IPS-11a (cell line): Measurements from ENCODE around the gene DSCAML1.

Experiments
- H3K4me3 ChIP-seq: one replicate; pipeline ENCODE4 v1.5.1; 2013; ENCODE audit warnings: low read depth, low read length, control low read depth

Gene DSCAML1

GRCh38 chr11:117441146-117441975 lies 355.7 kb downstream of the DSCAML1 start:
- H3K4me3 ChIP-seq: no peak overlapping the region

- no peak overlapping the region for H3K4me3 ChIP-seq
Measured at GRCh38 chr11:117440258-117440657, 356.8 kb downstream of the DSCAML1 start.

- no peak overlapping the region for H3K4me3 ChIP-seq
Measured at GRCh38 chr11:117439256-117439655, 357.8 kb downstream of the DSCAML1 start.

- no peak overlapping the region for H3K4me3 ChIP-seq
Measured at GRCh38 chr11:117438371-117439000, 358.5 kb downstream of the DSCAML1 start.

DNA sequence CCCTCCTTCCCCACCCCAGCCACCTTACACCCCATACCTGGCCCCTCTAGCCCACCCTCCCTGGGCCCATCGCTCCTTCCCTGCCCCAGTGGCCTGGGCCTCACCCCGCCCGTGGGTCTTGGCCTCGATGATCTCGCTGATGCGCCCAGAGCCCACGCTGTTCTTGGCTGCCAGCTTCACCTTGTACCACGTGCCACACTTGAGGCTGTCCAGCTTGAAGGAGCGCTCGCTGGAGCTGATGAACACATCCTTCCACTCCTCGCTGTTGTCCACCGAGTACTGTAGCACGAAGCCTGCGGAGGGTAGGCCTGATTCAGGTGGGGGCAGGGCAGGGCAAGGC lies 359.3 kb downstream of the DSCAML1 start:
- H3K4me3 ChIP-seq: no peak overlapping the region

DNA sequence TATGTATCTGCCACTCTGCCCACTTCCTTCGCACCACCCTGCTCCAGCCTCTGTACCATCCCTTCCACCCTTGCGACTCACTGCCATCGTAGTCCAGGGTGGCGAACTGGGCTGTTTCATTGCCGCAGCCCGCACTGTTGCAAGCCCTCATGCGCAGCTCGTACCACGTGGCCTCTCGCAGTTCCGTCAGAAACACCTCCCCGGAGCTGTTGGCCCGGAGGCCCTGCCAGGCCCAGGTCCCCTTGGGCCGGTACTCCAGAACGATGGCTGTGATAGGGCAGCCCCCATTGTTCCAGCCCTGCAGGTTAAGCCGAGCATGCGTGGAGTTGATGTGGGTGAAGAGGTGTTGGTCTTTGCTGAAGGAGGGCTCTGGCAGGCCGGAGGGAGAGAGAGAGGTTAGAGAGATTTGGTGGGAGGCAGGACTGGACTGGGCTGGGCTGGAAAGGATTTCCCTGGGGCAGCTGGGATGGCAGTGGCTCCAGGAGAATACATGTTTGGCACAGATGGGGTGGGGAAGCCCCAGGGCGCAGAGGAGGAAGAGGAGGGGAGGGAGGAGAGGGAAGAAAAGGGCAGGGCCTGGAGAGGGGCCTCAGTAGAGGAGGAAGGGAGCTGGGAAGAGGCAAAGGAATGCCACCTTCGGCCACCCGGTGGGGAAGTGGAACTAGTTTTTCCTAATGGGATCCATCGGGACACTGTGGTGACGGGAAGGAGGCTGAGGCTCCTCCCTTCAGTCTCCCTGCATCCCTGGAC lies 359.8 kb downstream of the DSCAML1 start:
- H3K4me3 ChIP-seq: no peak overlapping the region

DNA sequence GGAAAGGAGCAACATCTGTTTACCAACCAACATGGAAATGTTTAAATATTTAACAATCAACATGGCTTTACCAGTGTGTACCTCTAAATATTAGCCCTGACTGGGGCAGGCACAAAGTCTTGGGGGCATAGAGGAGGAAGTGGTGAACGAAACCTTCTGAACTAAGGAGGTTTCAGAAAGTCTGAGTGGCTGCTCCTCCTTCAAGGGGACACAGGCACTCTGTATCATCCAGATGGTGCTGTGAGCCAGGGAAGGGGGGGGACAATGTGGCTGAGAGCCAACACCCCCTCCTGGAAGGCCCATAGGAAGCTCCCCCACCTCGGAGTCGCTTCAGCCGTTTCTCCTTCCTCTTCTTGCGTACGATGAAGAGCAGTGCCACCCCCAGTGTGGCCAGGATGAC lies 361.7 kb downstream of the DSCAML1 start:
- no peak overlapping the region for H3K4me3 ChIP-seq

GRCh38 chr11:117434481-117434880 lies 362.5 kb downstream of the DSCAML1 start:
- no peak overlapping the region for H3K4me3 ChIP-seq

DNA sequence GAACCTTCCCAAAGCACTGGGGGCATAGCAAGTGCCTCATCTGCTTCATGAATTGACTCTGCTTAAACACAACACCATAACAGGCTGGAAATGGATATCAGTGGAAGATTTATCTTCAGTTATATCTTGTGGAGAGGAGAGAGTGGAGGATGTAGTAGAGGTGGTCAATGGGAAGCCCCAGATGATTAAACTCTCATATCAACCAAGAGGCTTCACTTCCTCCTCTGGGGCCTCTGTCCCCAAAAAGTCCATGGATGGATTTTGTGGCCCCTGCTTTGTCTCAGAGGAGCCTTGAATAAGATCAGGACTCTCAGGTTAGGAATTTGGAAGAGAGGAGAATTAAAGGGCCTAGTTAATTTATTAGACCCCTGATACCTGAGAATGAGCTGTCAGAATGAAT lies 363.3 kb downstream of the DSCAML1 start:
- H3K4me3 ChIP-seq: no peak overlapping the region

- H3K4me3 ChIP-seq: no peak overlapping the region
Measured at GRCh38 chr11:117431436-117431835, 365.6 kb downstream of the DSCAML1 start.

- H3K4me3 ChIP-seq: no peak overlapping the region
Measured at GRCh38 chr11:117430293-117430955, 366.6 kb downstream of the DSCAML1 start.

DNA sequence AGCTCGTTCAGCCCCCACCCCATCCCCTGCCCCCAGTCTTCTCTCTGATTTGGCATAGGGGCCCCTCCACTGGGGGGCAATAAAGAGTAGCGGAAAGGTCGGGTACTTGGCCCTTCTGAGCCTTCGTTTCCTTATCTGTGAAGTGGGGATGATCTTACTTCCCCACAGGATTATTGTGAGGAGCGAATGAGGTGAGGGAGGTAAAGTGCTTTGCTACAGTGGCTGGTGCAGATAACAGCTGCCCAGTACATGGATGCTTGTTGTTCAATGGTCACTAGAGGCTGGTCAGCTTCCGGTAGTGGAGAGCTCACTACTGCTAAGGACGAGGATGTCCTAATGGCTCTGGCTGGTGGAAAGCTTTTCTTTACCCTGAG lies 368.2 kb downstream of the DSCAML1 start:
- H3K4me3 ChIP-seq: no peak overlapping the region

DNA sequence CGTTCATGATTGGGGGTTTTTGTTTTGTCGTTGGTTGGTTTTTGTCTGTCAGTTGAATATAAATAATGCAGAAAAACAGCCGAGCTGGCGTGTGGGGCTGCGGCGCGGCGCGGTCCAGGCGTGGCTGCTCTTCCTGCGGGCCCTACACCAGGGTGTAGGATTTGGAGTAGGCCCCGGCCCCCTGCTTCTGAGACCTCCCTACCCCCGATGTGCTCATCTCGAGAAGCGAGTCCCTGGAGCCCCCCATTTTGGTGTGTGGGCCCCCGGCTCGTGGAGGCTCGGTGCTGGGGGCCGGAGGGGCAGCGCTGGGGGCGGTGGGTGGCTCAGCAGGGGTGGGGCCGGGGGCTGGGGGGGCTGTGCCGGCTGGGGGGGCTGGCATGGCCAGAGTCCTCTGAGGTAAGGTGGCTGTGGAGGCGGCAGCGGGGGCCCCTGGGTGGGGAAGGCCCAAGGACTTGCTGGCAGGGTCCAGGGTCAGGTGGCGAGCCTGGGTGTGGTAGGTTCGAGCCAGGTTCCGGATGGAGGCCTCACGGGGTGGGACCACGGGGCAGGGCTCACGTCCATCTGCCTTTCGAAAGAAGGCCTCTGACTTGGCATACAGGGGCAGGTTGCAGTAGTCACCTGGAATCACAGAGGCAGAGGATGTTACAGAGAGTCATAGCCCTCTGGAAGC lies 368.7 kb downstream of the DSCAML1 start:
- no peak overlapping the region for H3K4me3 ChIP-seq

DNA sequence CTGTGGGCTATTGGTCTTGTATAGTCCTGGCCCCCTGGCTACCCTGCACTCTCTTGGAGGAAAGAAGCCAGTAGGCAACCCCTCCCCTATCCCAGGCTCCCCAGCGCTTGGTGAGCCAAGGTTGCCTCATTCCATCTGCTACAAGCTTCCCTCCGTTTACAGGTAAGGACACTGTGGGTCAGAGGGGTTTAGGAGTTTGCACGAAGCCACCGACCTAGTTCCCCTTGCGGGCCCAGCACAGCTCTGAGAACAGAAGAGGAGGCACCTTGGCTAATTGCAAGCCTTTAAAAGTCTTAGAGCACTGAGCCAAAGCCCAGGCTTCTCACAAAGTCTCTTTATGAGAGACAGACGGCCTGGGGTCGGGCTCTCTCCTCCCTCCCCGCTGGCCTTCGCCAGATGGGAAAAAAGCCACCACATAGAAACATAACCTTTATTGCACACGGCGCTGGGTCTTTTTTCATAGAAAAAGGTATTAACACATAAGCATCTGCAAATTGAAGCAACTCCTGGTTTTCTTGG lies 369.6 kb downstream of the DSCAML1 start:
- H3K4me3 ChIP-seq: no peak overlapping the region

GRCh38 chr11:117426941-117427340 lies 370.1 kb downstream of the DSCAML1 start:
- no peak overlapping the region for H3K4me3 ChIP-seq

GRCh38 chr11:117426297-117426685 lies 370.7 kb downstream of the DSCAML1 start:
- no peak overlapping the region for H3K4me3 ChIP-seq

GRCh38 chr11:117425679-117426296 lies 371.2 kb downstream of the DSCAML1 start:
- H3K4me3 ChIP-seq: no peak overlapping the region

DNA sequence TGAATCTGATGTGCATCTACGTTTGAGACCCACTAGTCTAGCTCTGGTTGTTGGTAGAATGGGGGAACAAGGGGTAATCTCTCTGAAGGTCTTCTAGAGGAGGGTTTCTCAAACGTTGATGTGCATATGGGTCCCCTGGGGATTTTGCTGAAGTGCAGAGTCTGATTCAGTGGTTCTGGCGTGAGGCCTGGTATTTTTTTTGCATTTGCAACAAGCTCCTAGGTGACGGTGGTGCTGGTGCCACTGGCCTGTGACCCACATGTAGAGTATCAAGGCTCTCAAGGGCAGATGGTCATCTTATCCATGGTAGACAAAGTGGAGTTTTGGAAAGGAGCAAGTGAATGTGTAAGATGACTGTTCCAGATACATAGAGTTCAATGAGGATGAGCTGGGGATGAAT lies 372.2 kb downstream of the DSCAML1 start:
- no peak overlapping the region for H3K4me3 ChIP-seq

GRCh38 chr11:117423046-117423575 lies 373.9 kb downstream of the DSCAML1 start:
- no peak overlapping the region for H3K4me3 ChIP-seq

GRCh38 chr11:117421476-117421875 lies 375.5 kb downstream of the DSCAML1 start:
- no peak overlapping the region for H3K4me3 ChIP-seq
